Loucy (cell line): ENCODE data around the gene IL7R.
A peak's percentile ranks its signal among the peaks of the same experiment; 100 is the strongest.

Experiments
- H2AFZ ChIP-seq: fragments of 200-600 bp; sonication (generic); 2 replicates; pipeline ENCODE4 v1.6.0; 2016; ENCODE audit warnings: antibody characterized with exemption, mild to moderate bottlenecking, low read length, moderate library complexity
- H3F3A ChIP-seq: fragments of 200-600 bp; 2 replicates; pipeline ENCODE4 v1.6.0; 2016; ENCODE audit warnings: antibody characterized with exemption, low read depth, mild to moderate bottlenecking
- H3K27me3 ChIP-seq: fragments of 200-600 bp; sonication (generic); 2 replicates; pipeline ENCODE4 v1.6.1; 2014; ENCODE audit warnings: low read length, mild to moderate bottlenecking; ENCODE audit not compliant: insufficient read depth, poor library complexity, severe bottlenecking
- H3K36me3 ChIP-seq: fragments of 200-600 bp; sonication (generic); 2 replicates; pipeline ENCODE4 v1.6.1; 2016; ENCODE audit warnings: low read length; ENCODE audit not compliant: insufficient read depth
- H3K4me1 ChIP-seq: fragments of 200-600 bp; sonication (generic); 2 replicates; pipeline ENCODE4 v1.5.1; 2014; ENCODE audit warnings: low read length, mild to moderate bottlenecking; ENCODE audit not compliant: insufficient read depth, poor library complexity, severe bottlenecking
- H3K4me2 ChIP-seq: fragments of 200-600 bp; sonication (generic); 2 replicates; pipeline ENCODE4 v1.6.0; 2014; ENCODE audit warnings: antibody characterized with exemption, low read length, low read depth, mild to moderate bottlenecking; ENCODE audit not compliant: poor library complexity, severe bottlenecking
- H3K4me3 ChIP-seq: fragments of 200-600 bp; sonication (generic); 2 replicates; pipeline ENCODE4 v1.5.1; 2014; ENCODE audit warnings: low read length, mild to moderate bottlenecking, mixed read lengths; ENCODE audit not compliant: poor library complexity, severe bottlenecking
- H3K79me2 ChIP-seq: fragments of 200-600 bp; sonication (generic); 2 replicates; pipeline ENCODE4 v1.6.1; 2014; ENCODE audit warnings: low read length; ENCODE audit not compliant: insufficient read depth
- H3K9ac ChIP-seq: fragments of 200-600 bp; sonication (generic); 2 replicates; pipeline ENCODE4 v1.6.0; 2014; ENCODE audit warnings: mild to moderate bottlenecking, low read depth, low read length, moderate library complexity; ENCODE audit not compliant: poor library complexity, severe bottlenecking
- H3K9me2 ChIP-seq: fragments of 200-600 bp; sonication (generic); replicated peaks from 2 replicates; pipeline ENCODE4 v1.6.1; 2016; ENCODE audit warnings: low read depth, low read length, mixed read lengths
- H3K9me3 ChIP-seq: fragments of 200-600 bp; sonication (generic); 2 replicates; pipeline ENCODE4 v1.6.1; 2014; ENCODE audit warnings: mild to moderate bottlenecking, antibody characterized with exemption, low read length, low read depth; ENCODE audit not compliant: insufficient read depth
- H4K20me1 ChIP-seq: fragments of 200-600 bp; sonication (generic); 2 replicates; pipeline ENCODE4 v1.6.0; 2014; ENCODE audit warnings: antibody characterized with exemption, low read length, mild to moderate bottlenecking; ENCODE audit not compliant: insufficient read depth, poor library complexity, severe bottlenecking
- EZH2phosphoT487 ChIP-seq: fragments of 200-600 bp; IDR thresholded peaks from 2 replicates; pipeline ENCODE4 v1.6.1; 2018; ENCODE audit warnings: antibody characterized with exemption, mild to moderate bottlenecking, moderate library complexity, borderline replicate concordance
- TF ChIP-seq, protein P1 (sequence below): fragments of 200-600 bp; sonication (generic); conservative IDR thresholded peaks from 2 replicates; pipeline ENCODE4 v1.5.1; 2014; ENCODE audit warnings: mild to moderate bottlenecking, antibody characterized with exemption, low read length

The IL7R gene

DNA sequence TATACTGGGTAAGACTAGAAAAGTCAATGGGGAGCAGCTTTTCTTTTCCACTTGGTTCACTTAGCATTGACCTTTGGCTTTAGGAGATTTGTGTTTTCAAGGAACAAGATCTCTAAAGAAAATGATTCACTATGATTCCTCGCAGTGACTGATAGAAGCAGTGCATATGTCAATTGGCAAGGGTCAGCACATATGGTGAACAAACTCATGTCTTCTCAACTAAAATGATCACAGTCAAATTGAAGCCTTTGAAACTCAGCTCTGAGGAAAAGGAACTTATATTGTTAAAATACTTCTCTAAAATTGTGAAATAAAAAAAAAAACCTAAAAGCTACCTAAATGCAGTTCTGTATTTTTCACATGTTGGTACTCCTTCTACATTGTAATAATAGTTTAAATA, 43.2 kb upstream of the IL7R start:
- no peaks in the 10 kb centered on the region for H4K20me1 ChIP-seq
- no peak for TF ChIP-seq EZH2phosphoT487
- TF ChIP-seq, protein P1, sequence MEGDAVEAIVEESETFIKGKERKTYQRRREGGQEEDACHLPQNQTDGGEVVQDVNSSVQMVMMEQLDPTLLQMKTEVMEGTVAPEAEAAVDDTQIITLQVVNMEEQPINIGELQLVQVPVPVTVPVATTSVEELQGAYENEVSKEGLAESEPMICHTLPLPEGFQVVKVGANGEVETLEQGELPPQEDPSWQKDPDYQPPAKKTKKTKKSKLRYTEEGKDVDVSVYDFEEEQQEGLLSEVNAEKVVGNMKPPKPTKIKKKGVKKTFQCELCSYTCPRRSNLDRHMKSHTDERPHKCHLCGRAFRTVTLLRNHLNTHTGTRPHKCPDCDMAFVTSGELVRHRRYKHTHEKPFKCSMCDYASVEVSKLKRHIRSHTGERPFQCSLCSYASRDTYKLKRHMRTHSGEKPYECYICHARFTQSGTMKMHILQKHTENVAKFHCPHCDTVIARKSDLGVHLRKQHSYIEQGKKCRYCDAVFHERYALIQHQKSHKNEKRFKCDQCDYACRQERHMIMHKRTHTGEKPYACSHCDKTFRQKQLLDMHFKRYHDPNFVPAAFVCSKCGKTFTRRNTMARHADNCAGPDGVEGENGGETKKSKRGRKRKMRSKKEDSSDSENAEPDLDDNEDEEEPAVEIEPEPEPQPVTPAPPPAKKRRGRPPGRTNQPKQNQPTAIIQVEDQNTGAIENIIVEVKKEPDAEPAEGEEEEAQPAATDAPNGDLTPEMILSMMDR = no peak
- H3K4me3 ChIP-seq = no peak overlapping the region
- H3K79me2 ChIP-seq = no peaks in the 10 kb centered on the region
- no peaks in the 10 kb centered on the region for H3K9me2 ChIP-seq
- no peaks in the 10 kb centered on the region for H3F3A ChIP-seq
- H3K4me1 ChIP-seq = peaks cover 10% of the 10 kb centered on the region
- no peaks in the 10 kb centered on the region for H3K27me3 ChIP-seq
- no peak overlapping the region for H3K4me2 ChIP-seq
- H3K36me3 ChIP-seq = no peaks in the 10 kb centered on the region
- no peak overlapping the region for H3K9ac ChIP-seq
- no peaks in the 10 kb centered on the region for H3K9me3 ChIP-seq
- no peak overlapping the region for H2AFZ ChIP-seq

DNA sequence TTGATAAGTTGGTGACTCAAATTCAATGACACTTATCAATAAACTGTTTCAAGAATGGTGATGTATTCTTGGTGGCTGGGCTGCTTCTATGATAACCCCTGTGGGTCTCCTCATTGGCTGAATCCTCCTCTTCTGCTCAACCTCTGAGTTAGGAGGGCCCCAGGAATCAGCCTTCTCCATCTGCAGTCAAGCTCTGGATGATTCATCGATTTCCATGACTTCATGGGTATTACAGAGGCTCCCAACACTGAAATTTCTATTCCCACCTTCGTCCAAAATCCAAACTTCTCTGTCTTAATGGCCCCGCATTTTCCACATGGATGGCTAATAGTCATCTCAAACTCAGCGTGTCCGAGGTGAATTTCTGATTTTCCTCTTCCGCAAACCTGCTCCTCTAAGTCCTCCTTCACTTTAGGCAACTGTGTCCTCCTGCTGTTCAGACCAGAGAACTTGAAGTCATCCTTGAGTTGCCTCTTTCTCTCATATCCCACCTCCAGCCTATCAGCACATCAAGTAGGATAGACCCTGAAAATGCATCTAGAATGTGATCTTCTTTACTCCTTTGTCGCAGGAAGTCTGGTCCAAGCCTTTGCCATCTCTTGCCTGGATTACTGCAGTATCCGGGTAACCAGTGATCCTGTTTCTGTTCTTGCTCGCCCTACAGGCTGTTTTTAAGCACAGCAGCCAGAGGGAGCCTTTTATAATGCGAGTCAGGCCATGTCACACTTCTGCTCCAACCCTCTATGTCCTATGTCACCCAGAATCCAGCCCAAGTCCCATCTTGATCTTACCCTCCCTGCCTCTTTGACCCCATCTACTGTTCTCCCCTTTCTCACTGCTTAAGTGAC, 41.4 kb upstream of the IL7R start:
- Histone ChIP-seq H2AFZ (no peak overlapping the region), H4K20me1 (no peaks in the 10 kb centered on the region), H3K9me2 (no peaks in the 10 kb centered on the region), H3K9me3 (no peaks in the 10 kb centered on the region), H3F3A (no peaks in the 10 kb centered on the region), H3K4me3 (no peak overlapping the region), H3K4me2 (no peak overlapping the region), H3K27me3 (no peaks in the 10 kb centered on the region), H3K4me1 (peaks cover 10% of the 10 kb centered on the region), H3K79me2 (no peaks in the 10 kb centered on the region), H3K9ac (no peak overlapping the region), H3K36me3 (no peaks in the 10 kb centered on the region)
- TF ChIP-seq, protein P1 = peak; percentile 84
- TF ChIP-seq EZH2phosphoT487 = no peak

DNA sequence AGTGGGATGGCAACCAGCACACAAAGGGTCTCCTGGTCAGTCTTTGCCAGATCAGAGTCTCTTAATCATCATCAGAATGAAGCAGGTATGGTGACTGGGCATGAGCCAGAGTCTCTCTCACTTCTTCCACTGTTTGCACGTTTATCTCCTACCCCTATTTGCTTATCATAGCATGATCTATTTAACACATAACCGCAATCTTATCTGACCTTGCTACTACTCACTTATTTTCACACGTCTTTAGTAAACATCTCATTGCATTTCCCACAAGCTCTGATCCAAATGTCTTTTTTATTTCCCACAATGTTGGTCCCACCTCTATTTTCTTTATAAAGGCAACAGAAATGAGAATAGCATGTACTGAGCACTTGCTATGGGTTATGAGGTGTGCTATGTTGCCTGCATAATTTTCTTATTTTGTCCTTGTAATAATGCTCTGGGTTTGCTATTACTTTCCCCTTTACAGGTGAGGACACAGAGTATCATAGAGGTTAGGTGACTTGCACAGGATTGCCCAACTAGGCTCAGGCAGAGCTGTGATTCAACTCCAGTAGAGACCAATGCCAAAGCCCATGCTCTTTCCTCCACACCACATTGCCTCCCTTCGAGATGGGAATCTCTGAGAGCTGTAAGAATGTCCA, 39.7 kb upstream of the IL7R start:
- no peak overlapping the region for H3K4me3 ChIP-seq
- no peaks in the 10 kb centered on the region for H3K27me3 ChIP-seq
- no peaks in the 10 kb centered on the region for H3K9me2 ChIP-seq
- no peaks in the 10 kb centered on the region for H3K36me3 ChIP-seq
- H3K79me2 ChIP-seq = no peaks in the 10 kb centered on the region
- H2AFZ ChIP-seq = no peak overlapping the region
- no peaks in the 10 kb centered on the region for H3K4me1 ChIP-seq
- no peaks in the 10 kb centered on the region for H4K20me1 ChIP-seq
- H3K9me3 ChIP-seq = no peaks in the 10 kb centered on the region
- H3K4me2 ChIP-seq = no peak overlapping the region
- H3K9ac ChIP-seq = no peak overlapping the region
- TF ChIP-seq EZH2phosphoT487 = no peak
- TF ChIP-seq, protein P1 = no peak
- H3F3A ChIP-seq = no peaks in the 10 kb centered on the region
